GM19035 (cell line): ENCODE data around the gene TMTC3.
"Not testable (repeated sequence)": the region's sequence is repeated elsewhere in the genome, so short reads cannot be mapped to it uniquely, and the experiment has no call there.

Experiments used
- ATAC-seq: cut with Tn5 transposase; IDR thresholded peaks from one replicate; pipeline ENCODE4 v1.9.1; 2021; ENCODE audit not compliant: unreplicated experiment

TMTC3 gene

GRCh38 chr12:88163371-88163770, 21.3 kb downstream of the TMTC3 start:
- no peak for ATAC-seq

- no peak for ATAC-seq
These were observed 24.1 kb downstream of the TMTC3 start for GRCh38 chr12:88166179-88166578.

- no peak for ATAC-seq
These were observed 25.3 kb downstream of the TMTC3 start for GRCh38 chr12:88167384-88167783.

DNA sequence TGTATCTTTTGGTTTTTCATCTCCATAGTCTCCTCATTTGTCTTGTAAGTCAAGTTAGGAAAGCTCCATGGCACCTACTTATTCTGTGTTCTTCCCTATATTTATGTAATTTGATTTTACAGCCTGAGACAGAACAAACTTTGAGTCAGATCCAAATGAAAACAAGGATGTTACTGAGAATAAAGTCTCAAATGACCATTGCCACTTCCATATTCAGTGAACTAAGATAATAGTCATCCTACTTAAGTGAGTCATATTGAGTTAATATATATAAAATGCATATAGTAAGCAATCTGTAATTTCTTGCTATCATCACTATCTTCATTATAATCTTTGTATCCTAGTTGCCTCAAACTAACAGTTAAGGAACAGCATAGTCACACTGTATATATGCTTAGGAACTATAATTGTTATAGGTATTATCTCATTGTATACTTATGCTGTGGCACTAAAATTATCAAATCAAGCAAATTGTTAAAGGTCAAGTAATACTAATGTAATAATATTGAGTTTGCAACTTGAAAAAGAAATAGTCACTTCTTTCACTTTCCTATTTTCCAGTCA, 30.8 kb downstream of the TMTC3 start:
- no peak for ATAC-seq

DNA sequence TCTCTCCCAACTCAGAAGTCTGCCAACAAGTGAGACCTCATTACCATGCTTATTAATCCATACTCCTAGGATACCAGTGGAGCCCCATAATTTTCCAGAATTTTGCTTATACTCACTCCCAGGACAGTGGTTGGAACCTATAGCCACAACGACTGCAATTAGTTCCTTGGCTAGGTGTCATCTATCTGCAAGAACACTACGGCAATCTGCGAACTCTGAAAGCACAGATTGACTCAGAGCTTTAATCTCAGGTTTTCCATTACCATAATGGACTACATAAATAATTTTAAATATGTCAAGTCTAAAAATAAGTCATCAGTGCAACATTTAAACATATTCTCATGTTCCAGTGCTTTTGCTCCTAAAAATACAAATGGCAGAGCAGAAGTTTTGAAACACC, 33.4 kb downstream of the TMTC3 start:
- ATAC-seq = no peak

DNA sequence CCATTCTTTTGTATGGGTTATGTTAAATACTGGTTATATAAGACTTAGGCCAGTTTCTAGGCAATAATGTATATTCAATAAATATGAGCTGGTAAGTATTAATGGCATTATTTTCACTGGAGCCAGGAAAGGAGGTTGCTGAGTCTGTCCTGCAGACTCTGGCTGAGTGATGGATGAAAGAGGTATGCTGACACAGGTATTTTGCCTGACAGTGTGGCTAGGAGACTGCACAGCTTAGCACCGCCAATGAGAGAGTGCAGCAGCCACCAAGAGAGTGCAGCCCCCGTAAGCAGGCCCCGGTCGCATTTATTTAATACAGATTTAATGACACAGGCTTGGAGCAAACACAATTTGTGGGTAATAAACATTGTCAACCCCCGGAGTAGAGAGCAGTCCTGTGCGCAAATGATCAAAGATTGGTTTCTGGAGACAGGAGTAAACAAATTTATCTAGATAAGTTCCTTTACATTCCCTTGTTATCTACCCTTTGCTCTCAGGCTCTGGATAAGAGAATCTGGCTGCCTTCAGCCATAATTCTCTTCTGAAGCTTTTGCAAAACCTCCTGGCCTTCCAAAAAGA, 37.4 kb downstream of the TMTC3 start:
- ATAC-seq = no peak

DNA sequence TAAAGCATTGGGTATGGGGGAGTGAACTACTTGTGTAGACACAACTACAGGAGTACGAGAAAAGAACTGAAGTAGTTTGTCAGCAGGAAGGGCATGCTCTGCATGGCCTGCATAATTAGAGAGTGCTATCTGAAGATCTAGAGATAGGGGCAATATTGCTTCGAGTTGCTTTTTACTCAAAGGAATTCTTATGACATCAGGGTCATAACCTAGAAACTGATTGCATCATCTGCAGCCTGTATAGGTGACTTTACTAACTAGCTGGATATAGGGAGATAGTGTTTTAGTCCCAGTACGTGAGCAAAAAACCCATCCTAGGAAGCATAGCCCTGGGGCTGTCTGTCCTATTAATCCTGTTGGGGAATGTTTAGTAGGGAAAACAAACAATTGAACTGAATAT, 39.8 kb downstream of the TMTC3 start:
- no peak for ATAC-seq

DNA sequence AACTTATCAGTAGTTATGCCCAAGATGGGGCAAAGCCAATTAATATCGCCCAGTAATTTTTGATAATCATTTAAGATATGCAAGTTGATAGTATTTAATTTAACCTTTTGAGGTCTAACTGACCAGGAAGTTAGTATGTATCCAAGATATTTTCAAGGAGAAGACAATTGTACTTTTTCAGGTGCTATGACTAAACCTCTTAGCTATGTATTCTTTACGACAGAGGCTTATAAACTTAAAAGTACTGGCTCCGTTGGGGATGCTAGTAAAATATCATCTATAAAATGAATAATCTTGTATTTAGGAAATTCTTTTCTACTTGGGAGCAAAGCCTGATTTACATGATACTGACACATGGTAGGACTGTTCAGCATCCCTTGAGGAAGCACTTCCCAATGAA, 40.3 kb downstream of the TMTC3 start:
- ATAC-seq = no peak

GRCh38 chr12:88184196-88184595, 42.1 kb downstream of the TMTC3 start:
- no peak for ATAC-seq

DNA sequence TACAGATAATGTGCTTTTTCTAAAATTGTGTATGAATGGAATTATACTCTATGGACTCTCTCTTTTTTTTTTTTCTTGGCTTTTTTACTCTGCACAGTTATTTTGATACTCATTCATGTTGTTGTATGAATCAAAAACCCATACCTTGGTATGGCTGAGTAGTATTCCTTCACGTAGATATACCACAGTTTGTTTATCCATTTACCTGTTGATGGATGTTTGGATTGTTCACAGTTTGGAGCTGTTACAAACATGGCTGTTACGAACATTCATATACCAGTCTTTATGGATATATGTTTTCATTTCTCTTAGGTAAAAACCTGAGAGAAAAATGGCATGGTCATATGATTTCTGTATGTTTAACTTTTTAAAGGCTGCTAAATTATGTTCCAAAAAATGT, 43.2 kb downstream of the TMTC3 start:
- ATAC-seq = no peak

DNA sequence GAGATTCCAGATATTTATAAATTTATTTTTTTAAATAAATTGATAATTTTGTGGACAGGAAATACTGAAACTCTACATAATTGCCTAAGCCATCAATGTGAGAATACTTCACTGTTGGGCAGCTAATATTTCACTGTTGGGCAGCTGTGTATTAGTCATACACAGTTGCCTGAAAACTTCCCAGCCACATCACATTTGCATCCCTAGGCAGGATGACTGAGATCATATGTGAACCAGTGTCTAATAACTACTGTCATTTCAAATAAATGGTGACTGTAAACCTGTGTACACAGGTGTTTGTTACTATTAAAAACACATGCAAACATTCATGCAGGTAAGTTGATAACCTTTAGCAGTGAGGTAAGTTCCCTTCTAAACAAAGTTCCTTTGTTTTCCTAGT, 43.9 kb downstream of the TMTC3 start:
- ATAC-seq = peak; percentile 71

- ATAC-seq = no peak
These were observed 45.5 kb downstream of the TMTC3 start for GRCh38 chr12:88187571-88187970.

GRCh38 chr12:88188180-88188579, 46.1 kb downstream of the TMTC3 start:
- no peak for ATAC-seq

DNA sequence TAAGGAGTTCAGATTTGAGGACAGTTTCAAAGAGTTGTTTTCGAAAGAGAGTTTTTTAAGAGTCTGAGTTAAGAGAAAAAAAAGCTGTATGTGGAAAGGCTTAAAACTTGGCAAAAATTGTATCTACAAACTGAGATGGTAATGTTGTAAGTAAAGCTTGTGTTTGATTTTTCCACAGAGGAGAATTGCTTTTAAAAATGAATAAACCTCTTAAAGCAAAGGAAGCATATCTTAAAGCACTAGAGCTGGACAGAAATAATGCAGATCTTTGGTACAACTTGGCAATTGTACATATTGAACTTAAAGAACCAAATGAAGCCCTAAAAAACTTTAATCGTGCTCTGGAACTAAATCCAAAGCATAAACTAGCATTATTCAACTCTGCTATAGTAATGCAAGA, 50.3 kb downstream of the TMTC3 start:
- ATAC-seq = no peak

DNA sequence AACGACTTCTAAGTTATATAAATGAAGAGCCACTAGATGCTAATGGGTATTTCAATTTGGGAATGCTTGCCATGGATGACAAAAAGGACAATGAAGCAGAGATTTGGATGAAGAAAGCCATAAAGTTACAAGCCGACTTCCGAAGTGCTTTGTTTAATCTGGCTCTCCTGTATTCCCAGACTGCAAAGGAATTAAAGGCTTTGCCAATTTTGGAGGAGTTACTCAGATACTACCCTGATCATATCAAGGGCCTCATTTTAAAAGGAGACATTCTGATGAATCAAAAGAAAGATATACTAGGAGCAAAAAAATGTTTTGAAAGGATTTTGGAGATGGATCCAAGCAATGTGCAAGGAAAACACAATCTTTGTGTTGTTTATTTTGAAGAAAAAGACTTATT, 52.8 kb downstream of the TMTC3 start:
- ATAC-seq = no peak

DNA sequence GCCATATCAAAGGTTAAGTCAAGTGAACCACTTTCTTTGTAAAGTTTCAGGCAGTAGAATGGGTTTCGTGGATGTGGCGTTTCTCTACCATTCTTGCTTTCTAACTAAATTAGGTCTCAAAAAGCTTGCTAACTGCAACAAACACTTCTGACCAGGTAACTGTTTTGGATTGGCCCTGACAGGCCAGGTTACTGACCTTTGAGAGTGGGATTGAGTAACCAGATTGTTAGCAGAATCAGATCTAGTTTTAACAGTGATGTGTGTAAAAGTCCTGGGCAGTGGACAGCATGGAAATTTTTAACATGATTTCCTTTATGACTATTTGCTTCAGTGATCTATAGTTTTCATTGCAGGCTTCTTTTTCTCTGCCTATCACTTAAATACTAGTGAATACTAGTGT, 57.9 kb downstream of the TMTC3 start:
- ATAC-seq = no peak

GRCh38 chr12:88202500-88202899, 60.4 kb downstream of the TMTC3 start:
- ATAC-seq = no peak

DNA sequence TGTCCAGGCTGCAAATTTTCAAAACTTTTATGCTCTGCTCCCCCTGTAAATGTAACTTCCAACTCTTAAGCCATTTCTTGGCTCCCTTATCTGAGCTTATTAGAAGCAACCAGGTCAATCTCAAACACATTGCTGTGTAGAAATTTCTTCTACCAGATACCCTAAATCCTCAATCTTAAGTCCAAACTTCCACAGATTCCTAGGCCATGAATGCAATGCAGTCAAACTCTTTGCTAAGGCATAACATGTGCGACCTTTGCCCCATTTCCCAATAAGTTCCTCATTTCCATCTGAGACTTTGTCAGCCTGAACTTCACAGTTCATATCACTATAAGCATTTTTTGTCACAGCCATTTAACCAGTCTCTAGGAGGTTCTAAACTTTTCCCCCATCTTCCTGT, 64.5 kb downstream of the TMTC3 start:
- ATAC-seq = no peak

DNA sequence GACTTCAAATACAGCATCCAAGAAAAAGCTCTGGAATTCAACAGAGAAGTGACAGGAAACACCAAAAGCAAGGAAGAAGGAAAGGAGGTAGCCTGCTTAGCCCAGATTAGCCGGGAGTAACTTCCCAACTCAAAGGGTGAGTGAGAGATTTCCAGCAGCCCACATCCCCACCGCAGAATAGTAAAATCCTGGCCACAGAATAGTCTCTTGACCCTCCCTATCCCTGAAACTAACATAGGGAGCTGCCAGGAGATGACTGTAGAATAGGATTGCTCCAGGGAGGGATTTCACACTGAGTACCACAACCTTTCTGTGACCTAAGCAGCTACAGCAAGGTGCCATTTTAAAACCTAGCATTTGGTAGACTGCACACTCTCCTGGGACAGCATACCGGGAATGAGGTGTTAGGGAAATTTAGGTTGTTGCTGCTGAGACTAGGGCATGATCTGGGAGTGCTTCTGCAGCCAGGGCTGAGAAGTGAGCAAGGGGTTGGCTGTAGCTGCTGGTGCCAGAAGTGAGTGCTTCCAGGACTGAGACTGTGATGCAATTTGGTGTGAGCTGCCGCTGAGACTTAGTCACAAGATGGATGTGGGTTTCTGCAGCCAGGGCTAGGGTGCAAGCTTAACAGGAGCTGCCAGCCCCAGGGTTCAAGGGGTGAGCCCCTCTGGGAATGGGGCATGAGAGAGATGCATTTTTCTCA, 66.0 kb downstream of the TMTC3 start:
- no peak for ATAC-seq

DNA sequence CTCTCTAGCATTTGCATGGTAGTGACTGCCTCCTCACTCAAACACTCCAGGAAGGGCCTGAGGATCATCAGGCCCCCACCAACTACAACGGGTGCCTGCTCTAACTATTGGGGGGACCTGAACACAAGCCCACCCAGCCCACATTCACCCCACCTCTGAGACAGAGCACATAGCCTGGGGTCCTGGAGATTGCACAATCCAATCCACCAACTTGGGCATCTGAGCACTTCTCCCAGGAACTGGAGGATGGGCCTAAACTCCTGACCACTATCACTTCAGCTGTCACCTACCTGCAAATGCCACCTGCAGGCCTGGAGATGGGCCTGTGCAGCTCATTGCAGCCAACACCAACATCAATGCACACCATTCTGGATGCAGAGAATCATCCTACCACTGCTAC, 66.6 kb downstream of the TMTC3 start:
- no peak for ATAC-seq

- ATAC-seq = not testable (repeated sequence)
These were observed 68.2 kb downstream of the TMTC3 start for GRCh38 chr12:88210311-88210710.

- no peak for ATAC-seq
These were observed 76.2 kb downstream of the TMTC3 start for GRCh38 chr12:88218293-88218692.

- ATAC-seq = no peak
These were observed 77.8 kb downstream of the TMTC3 start for GRCh38 chr12:88219861-88220260.
